Esophagus muscularis mucosa (tissue), 4 donors: ENCODE data around the gene EXTL2.

Experiments
- EP300 ChIP-seq: sonication (generic); formaldehyde crosslinking; IDR thresholded peaks from one replicate; pipeline ENCODE4 v1.6.1; 2017; ENCODE audit warnings: antibody characterized with exemption
- POLR2A ChIP-seq: fragments of 450-650 bp; IDR thresholded peaks from one replicate; pipeline ENCODE4 v1.6.1; 2017; ENCODE audit warnings: antibody characterized with exemption, moderate library complexity, mild to moderate bottlenecking, low read depth
- POLR2AphosphoS5 ChIP-seq, 2 donors: sonication (generic); formaldehyde crosslinking; IDR thresholded peaks; one replicate each; pipeline ENCODE4 v1.6.1; 2017; ENCODE audit warnings: antibody characterized with exemption in 2 of 2
- TF ChIP-seq, protein P1 (sequence below), 3 experiments: fragments of 200-600 bp in 2 of 3; fragments of 450-650 bp in 1 of 3; sonication (generic) in 2 of 3; IDR thresholded peaks; one replicate each; pipeline ENCODE4 v1.5.1; 2017 to 2019; ENCODE audit warnings: antibody characterized with exemption in 3 of 3, mild to moderate bottlenecking in 2 of 3, moderate library complexity in 1 of 3

- TF ChIP-seq, protein P1, sequence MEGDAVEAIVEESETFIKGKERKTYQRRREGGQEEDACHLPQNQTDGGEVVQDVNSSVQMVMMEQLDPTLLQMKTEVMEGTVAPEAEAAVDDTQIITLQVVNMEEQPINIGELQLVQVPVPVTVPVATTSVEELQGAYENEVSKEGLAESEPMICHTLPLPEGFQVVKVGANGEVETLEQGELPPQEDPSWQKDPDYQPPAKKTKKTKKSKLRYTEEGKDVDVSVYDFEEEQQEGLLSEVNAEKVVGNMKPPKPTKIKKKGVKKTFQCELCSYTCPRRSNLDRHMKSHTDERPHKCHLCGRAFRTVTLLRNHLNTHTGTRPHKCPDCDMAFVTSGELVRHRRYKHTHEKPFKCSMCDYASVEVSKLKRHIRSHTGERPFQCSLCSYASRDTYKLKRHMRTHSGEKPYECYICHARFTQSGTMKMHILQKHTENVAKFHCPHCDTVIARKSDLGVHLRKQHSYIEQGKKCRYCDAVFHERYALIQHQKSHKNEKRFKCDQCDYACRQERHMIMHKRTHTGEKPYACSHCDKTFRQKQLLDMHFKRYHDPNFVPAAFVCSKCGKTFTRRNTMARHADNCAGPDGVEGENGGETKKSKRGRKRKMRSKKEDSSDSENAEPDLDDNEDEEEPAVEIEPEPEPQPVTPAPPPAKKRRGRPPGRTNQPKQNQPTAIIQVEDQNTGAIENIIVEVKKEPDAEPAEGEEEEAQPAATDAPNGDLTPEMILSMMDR (IDR thresholded peaks at IDR 0.05), result no peak
- TF ChIP-seq POLR2AphosphoS5 (IDR thresholded peaks at IDR 0.05) (no peak), POLR2A (no peak), EP300 (no peak)
Observed at GRCh38 chr1:100903777-100904176, 9.1 kb upstream of the EXTL2 start.
